Endothelial cell of umbilical vein (primary cell): Measurements from ENCODE around the gene GMPR2.

Experiments used
- CTCF ChIP-seq, 2 donors: IDR thresholded peaks; 1 replicate in 1 of 2; 2 replicates in 1 of 2; pipeline ENCODE4 v1.5.1; 2011; ENCODE audit warnings: low read length in 2 of 2, mild to moderate bottlenecking in 2 of 2, moderate library complexity in 2 of 2, control low read depth in 1 of 2, inconsistent platforms in 1 of 2, low read depth in 1 of 2; ENCODE audit not compliant: insufficient read depth in 1 of 2; ENCODE audit errors: extremely low read depth in 1 of 2
- EZH2 ChIP-seq: IDR thresholded peaks from 2 replicates; pipeline ENCODE4 v1.6.1; 2012; ENCODE audit warnings: borderline replicate concordance, low read depth, mild to moderate bottlenecking, moderate library complexity, low read length, inconsistent platforms; ENCODE audit not compliant: severe bottlenecking
- FOS ChIP-seq: IDR thresholded peaks from 2 replicates; pipeline ENCODE4 v1.6.1; 2011; ENCODE audit warnings: mild to moderate bottlenecking, low read length, moderate library complexity, borderline replicate concordance; ENCODE audit not compliant: insufficient read depth
- GATA2 ChIP-seq: IDR thresholded peaks from 2 replicates; pipeline ENCODE4 v1.7.0; 2011; ENCODE audit warnings: low read depth, mild to moderate bottlenecking, moderate library complexity, mixed read lengths, low read length; ENCODE audit not compliant: insufficient read length, insufficient read depth
- JUN ChIP-seq: IDR thresholded peaks from 2 replicates; pipeline ENCODE4 v1.6.1; 2011; ENCODE audit warnings: borderline replicate concordance, low read depth; ENCODE audit not compliant: insufficient read length, insufficient read depth
- MAX ChIP-seq: IDR thresholded peaks from 2 replicates; pipeline ENCODE4 v1.6.1; 2011; ENCODE audit not compliant: insufficient read depth, insufficient read length
- MYC ChIP-seq: IDR thresholded peaks from one replicate; pipeline ENCODE4 v1.6.1; 2011; ENCODE audit warnings: mild to moderate bottlenecking, low read depth, low read length
- POLR2A ChIP-seq: IDR thresholded peaks from 2 replicates; pipeline ENCODE4 v1.6.1; 2012; ENCODE audit warnings: low read depth, mild to moderate bottlenecking, control low read depth, low read length
- POLR2AphosphoS5 ChIP-seq: IDR thresholded peaks from 2 replicates; pipeline ENCODE4 v1.6.1; 2012; ENCODE audit warnings: low read depth, mild to moderate bottlenecking, control low read depth, low read length, moderate library complexity; ENCODE audit not compliant: insufficient read depth

GRCh38 chr14:24184104-24184970 is 48.4 kb upstream of the GMPR2 start:
- TF ChIP-seq POLR2AphosphoS5 (no peak), CTCF (IDR thresholded peaks at IDR 0.05; ENCODE audit: extremely low read depth in 1 of 2, insufficient read depth in 1 of 2, low read depth in 1 of 2, low read length in 2 of 2) (no peak), POLR2A (no peak), EZH2 (no peak), MYC (no peak), GATA2 (no peak), FOS (no peak), MAX (no peak), JUN (no peak)
